Inferior parietal cortex (tissue), 1 donor: ENCODE results near the gene SFTPD.
"Not testable (repeated sequence)": the region's sequence is repeated elsewhere in the genome, so short reads cannot be mapped to it uniquely, and the experiment has no call there.

Source experiments
- DNase-seq: peaks from one replicate; pipeline ENCODE4 v3.0.0-alpha.2; 2016; ENCODE audit errors: extremely low spot score

SFTPD gene

GRCh38 chr10:79925614-79926013 lies 23.3 kb downstream of the SFTPD start:
- DNase-seq, result no peak

- no peak for DNase-seq
Measured at GRCh38 chr10:79923669-79924068, 25.2 kb downstream of the SFTPD start.

- DNase-seq, result no peak
Measured at GRCh38 chr10:79923145-79923544, 25.8 kb downstream of the SFTPD start.

- not testable (repeated sequence) for DNase-seq
Measured at GRCh38 chr10:79922011-79922412, 26.9 kb downstream of the SFTPD start.

GRCh38 chr10:79915838-79916237 lies 33.1 kb downstream of the SFTPD start:
- DNase-seq, result not testable (repeated sequence)

GRCh38 chr10:79914512-79914911 lies 34.4 kb downstream of the SFTPD start:
- DNase-seq, result not testable (repeated sequence)

- DNase-seq, result no peak
Measured at GRCh38 chr10:79910836-79911235, 38.1 kb downstream of the SFTPD start.

GRCh38 chr10:79910344-79910743 lies 38.6 kb downstream of the SFTPD start:
- no peak for DNase-seq

GRCh38 chr10:79905322-79906314 lies 43.3 kb downstream of the SFTPD start:
- no peak for DNase-seq

GRCh38 chr10:79904671-79905321 lies 44.1 kb downstream of the SFTPD start:
- no peak for DNase-seq

- not testable (repeated sequence) for DNase-seq
Measured at GRCh38 chr10:79901571-79901970, 47.3 kb downstream of the SFTPD start.

- DNase-seq, result no peak
Measured at GRCh38 chr10:79898597-79899325, 50.1 kb downstream of the SFTPD start.

- not testable (repeated sequence) for DNase-seq
Measured at GRCh38 chr10:79892896-79893295, 56.0 kb downstream of the SFTPD start.

- no peak for DNase-seq
Measured at GRCh38 chr10:79890469-79890868, 58.4 kb downstream of the SFTPD start.

- DNase-seq, result not testable (repeated sequence)
Measured at GRCh38 chr10:79888984-79889383, 59.9 kb downstream of the SFTPD start.
